Keratinocyte (primary cell): ENCODE data around the gene ADAT2. TPM values are rescaled to one million over a fixed set of nuclear protein-coding genes. Genes with fewer than 3 reads are reported as not detected.

Source experiments
- DNase-seq: peaks from one replicate; pipeline ENCODE4 v3.0.0-alpha.2; 2011; ENCODE audit warnings: low read depth, missing footprints, low spot score
- FAIRE-seq: peaks from 2 replicates; lab custom pipeline; 2011; peaks lifted over from hg19 to GRCh38; lab: Jason Lieb, UNC
- H2AFZ ChIP-seq: 2 replicates; pipeline ENCODE4 v1.6.0; 2012; ENCODE audit warnings: low read length, control low read depth, inconsistent platforms; ENCODE audit not compliant: control insufficient read depth
- H3K27ac ChIP-seq: 2 replicates; pipeline ENCODE4 v1.5.1; 2011; ENCODE audit warnings: low read length; ENCODE audit not compliant: control insufficient read depth, insufficient read depth
- H3K27me3 ChIP-seq: 3 replicates; pipeline ENCODE4 v1.6.0; 2011; ENCODE audit warnings: low read length; ENCODE audit not compliant: control insufficient read depth, insufficient read depth; ENCODE audit errors: extremely low read depth
- H3K36me3 ChIP-seq, 2 experiments: 2 replicates in 1 of 2; 3 replicates in 1 of 2; pipeline ENCODE4 v1.5.1; 2011; ENCODE audit warnings: low read length in 2 of 2, mild to moderate bottlenecking in 1 of 2; ENCODE audit not compliant: control insufficient read depth in 2 of 2, insufficient read depth in 2 of 2; ENCODE audit errors: extremely low read depth in 1 of 2
- H3K4me1 ChIP-seq: 3 replicates; pipeline ENCODE4 v1.5.1; 2011; ENCODE audit warnings: low read length; ENCODE audit not compliant: control insufficient read depth, insufficient read depth; ENCODE audit errors: extremely low read depth
- H3K4me2 ChIP-seq: 3 replicates; pipeline ENCODE4 v1.6.0; 2011; ENCODE audit warnings: low read depth, low read length; ENCODE audit not compliant: control insufficient read depth, insufficient read depth; ENCODE audit errors: extremely low read depth
- H3K4me3 ChIP-seq, 3 experiments: fragments of 200-600 bp in 1 of 3; sonication (generic) in 1 of 3; 2 replicates in 2 of 3; 3 replicates in 1 of 3; pipeline ENCODE4 v1.5.1; 2011 to 2016; ENCODE audit warnings: low read length in 3 of 3, mild to moderate bottlenecking in 3 of 3, control low read depth in 2 of 3, inconsistent platforms in 1 of 3, low read depth in 1 of 3, mixed read lengths in 1 of 3, mixed run types in 1 of 3, moderate library complexity in 1 of 3; ENCODE audit not compliant: control insufficient read depth in 2 of 3, insufficient read depth in 2 of 3; ENCODE audit errors: extremely low read depth in 1 of 3
- H3K79me2 ChIP-seq: 2 replicates; pipeline ENCODE4 v1.6.0; 2012; ENCODE audit warnings: low read length; ENCODE audit not compliant: control insufficient read depth, insufficient read depth
- H3K9ac ChIP-seq: 3 replicates; pipeline ENCODE4 v1.6.0; 2011; ENCODE audit warnings: low read length; ENCODE audit not compliant: control insufficient read depth, insufficient read depth; ENCODE audit errors: extremely low read depth
- H3K9me1 ChIP-seq: 3 replicates; pipeline ENCODE4 v1.6.0; 2011; ENCODE audit warnings: low read length; ENCODE audit not compliant: control insufficient read depth, insufficient read depth; ENCODE audit errors: extremely low read depth
- H3K9me3 ChIP-seq: 2 replicates; pipeline ENCODE4 v1.5.1; 2012; ENCODE audit warnings: low read depth, low read length; ENCODE audit not compliant: control insufficient read depth
- H4K20me1 ChIP-seq: 3 replicates; pipeline ENCODE4 v1.6.0; 2011; ENCODE audit warnings: low read length; ENCODE audit not compliant: control insufficient read depth, insufficient read depth; ENCODE audit errors: extremely low read depth
- CTCF ChIP-seq, 3 experiments: IDR thresholded peaks in 1 of 3; conservative IDR thresholded peaks in 1 of 3; optimal IDR thresholded peaks in 1 of 3; 2 replicates in 2 of 3; 3 replicates in 1 of 3; pipeline versions ENCODE3 to v1.5.1; 2011; ENCODE audit warnings: low read length in 3 of 3, mild to moderate bottlenecking in 3 of 3, moderate library complexity in 2 of 3, control low read depth in 1 of 3, inconsistent platforms in 1 of 3; ENCODE audit not compliant: insufficient read depth in 2 of 3; ENCODE audit errors: extremely low read depth in 1 of 3
- EZH2 ChIP-seq: IDR thresholded peaks from one replicate; pipeline ENCODE4 v1.6.1; 2012; ENCODE audit warnings: inconsistent platforms, mild to moderate bottlenecking, low read length, moderate library complexity
- dilution Hi-C: fragments of 300-500 bp; cut with MboI; formaldehyde crosslinking; loops from one replicate; pipeline ENCODE4 v1.7.0; 2020; ENCODE audit warnings: low sequenced_read_pairs; ENCODE audit not compliant: extremely low pct_ligation_motif_present
- polyA plus RNA-seq, 5 experiments: library from polyadenylated mRNA; depleted of rRNA in 3 of 5; stranded (reverse) in 3 of 5; stranded (forward) in 1 of 5; unstranded in 1 of 5; fragments of >200 nt; gene quantifications; 1 replicate in 1 of 5; 2 replicates in 3 of 5; 3 replicates in 1 of 5; pipeline versions ENCODE4 v1.2.1 to v1.2.3, GENCODE V29; 2011 to 2012; ENCODE audit warnings: missing spikeins in 2 of 5, low read depth in 1 of 5, low replicate concordance in 1 of 5

ADAT2 gene
- polyA plus RNA-seq, 1 donor (not counting 4 experiments of a cell fraction or from before 2014, with no cell fraction given): 23.1 TPM

GRCh38 chr6:143441010-143441409 lies 9.5 kb downstream of the ADAT2 start:
- Histone ChIP-seq H3K27ac (no peak overlapping the region), H3K4me3 (no peak overlapping the region), H4K20me1 (no peaks in the 10 kb centered on the region), H3K4me1 (no peaks in the 10 kb centered on the region), H3K79me2 (peaks cover 14% of the 10 kb centered on the region), H3K4me2 (no peak overlapping the region), H3K9ac (no peak overlapping the region), H3K36me3 (peaks cover 9 to 16% of the 10 kb centered on the region in 2 experiments), H3K9me1 (peaks cover 2% of the 10 kb centered on the region), H3K27me3 (no peaks in the 10 kb centered on the region), H2AFZ (no peak overlapping the region), H3K9me3 (no peaks in the 10 kb centered on the region)
- TF ChIP-seq EZH2 (no peak), CTCF (optimal IDR thresholded peaks at IDR 0.05 in 1 of 3, IDR thresholded peaks at IDR 0.05 in 1 of 3, conservative IDR thresholded peaks at IDR 0.05 in 1 of 3; ENCODE audit: extremely low read depth in 1 of 3, insufficient read depth in 2 of 3, low read length in 3 of 3) (no peak)
- dilution Hi-C loops: no loop called here
- FAIRE-seq: no peak
- no peak for DNase-seq

GRCh38 chr6:143432588-143432987 lies 17.9 kb downstream of the ADAT2 start:
- no peaks in the 10 kb centered on the region for H3K9me3 ChIP-seq
- H3K9ac ChIP-seq: no peak overlapping the region
- no peak overlapping the region for H3K4me2 ChIP-seq
- DNase-seq: no peak
- no peak overlapping the region for H2AFZ ChIP-seq
- H3K4me1 ChIP-seq: no peaks in the 10 kb centered on the region
- H3K36me3 ChIP-seq: peaks cover 5 to 24% of the 10 kb centered on the region in 2 experiments
- no peak for FAIRE-seq
- no peaks in the 10 kb centered on the region for H3K27me3 ChIP-seq
- no peak overlapping the region for H3K4me3 ChIP-seq
- dilution Hi-C loops: no loop called here
- no peaks in the 10 kb centered on the region for H4K20me1 ChIP-seq
- H3K9me1 ChIP-seq: no peaks in the 10 kb centered on the region
- no peak overlapping the region for H3K27ac ChIP-seq
- no peak for TF ChIP-seq EZH2
- TF ChIP-seq CTCF (optimal IDR thresholded peaks at IDR 0.05 in 1 of 3, IDR thresholded peaks at IDR 0.05 in 1 of 3, conservative IDR thresholded peaks at IDR 0.05 in 1 of 3; ENCODE audit: extremely low read depth in 1 of 3, insufficient read depth in 2 of 3, low read length in 3 of 3): no peak
- H3K79me2 ChIP-seq: no peaks in the 10 kb centered on the region
